Endometrial microvascular endothelial cells (primary cell): ENCODE data around the gene CTNNA1. TPM values are rescaled to one million over a fixed set of nuclear protein-coding genes. Genes with fewer than 3 reads are reported as not detected.

Experiments
- in situ Hi-C: cut with HindIII; loops from 2 replicates; pipeline ENCODE4 v1.10.0; 2017; ENCODE audit warnings: low sequenced_read_pairs, low pct_unique_long_range_greater_than_20kb; ENCODE audit errors: inconsistent ontology term
- total RNA-seq: library from RNA; depleted of rRNA; stranded (reverse); fragments of >200 nt; gene quantifications from one replicate; pipeline ENCODE4 v1.2.3, GENCODE V29; 2015; ENCODE audit errors: inconsistent ontology term

The CTNNA1 gene
- total RNA-seq, 1 donor from 2014 or later = 386 TPM

DNA sequence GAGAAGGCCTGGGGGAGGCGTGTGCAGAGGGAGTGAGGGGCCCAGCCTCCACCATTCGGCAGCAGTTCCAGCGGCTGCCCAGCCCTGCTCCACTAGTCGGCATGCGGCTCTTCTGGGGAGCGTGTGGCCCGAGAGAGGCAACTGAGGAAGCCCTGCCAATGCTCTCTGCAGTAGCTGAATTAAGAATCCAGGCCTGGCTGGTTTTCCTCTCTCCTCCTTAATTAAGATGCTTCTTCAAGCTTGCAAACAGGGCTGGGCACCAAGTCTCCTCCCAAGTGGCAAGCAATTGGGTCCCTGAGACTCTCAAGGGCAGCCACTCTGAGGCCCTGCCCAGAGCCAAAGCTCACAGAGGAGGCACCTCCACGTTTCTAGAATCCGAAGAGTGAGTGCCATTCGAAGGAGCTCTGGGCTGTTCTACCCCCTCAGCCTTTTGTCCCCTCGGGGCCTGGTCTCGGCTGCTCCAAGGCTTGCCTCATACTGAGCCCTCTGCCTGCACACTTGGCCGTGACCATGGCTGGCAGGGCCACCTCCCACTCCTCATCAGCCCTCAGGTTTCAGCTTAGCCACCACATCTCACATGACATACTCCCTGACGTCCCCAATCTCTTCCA, 197.3 kb downstream of the CTNNA1 start:
- in situ Hi-C loops = no loop called here

DNA sequence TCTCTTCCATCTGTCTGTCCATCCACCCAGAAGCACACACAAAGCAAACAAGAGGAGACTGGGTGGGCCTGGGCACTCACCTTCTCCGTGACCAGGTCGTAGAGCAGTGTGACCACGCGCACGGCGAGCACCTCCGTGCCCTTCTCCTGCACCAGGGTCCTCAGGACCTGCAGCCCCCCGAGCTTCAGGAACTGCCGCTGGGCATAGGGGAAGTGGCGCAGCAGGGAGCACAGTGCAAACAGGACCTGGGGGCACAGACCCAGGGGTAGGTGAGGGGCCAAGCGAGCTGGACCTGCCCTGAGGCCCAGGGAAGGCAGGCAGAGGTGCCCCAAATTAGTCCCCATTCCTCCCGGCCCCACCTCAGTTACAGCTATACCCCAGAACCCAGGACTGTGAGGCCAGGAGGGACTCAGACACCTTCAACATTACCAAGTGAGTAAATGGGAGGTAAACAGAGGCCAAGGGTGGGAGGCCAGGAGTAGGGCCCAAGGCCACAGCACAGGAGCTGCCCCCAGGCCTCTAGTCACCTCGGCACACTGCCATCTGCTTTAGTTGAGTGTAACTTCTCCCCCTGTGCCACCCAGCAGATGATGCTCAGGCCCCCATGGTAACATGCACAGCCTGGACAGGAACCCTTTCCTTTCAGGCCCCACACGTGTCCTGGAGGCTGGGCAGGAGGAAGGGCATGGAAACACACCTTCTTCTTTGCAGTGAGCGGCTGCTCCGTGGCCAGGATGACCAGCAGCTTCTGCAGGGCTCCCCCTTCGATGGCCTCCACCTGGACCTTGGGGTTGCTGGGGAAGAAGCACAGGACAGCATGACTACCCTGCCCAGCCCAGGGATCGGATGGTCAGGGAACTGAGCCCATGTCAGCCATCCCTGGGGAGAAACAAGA, 198.1 kb downstream of the CTNNA1 start:
- in situ Hi-C loops = no loop called here

DNA sequence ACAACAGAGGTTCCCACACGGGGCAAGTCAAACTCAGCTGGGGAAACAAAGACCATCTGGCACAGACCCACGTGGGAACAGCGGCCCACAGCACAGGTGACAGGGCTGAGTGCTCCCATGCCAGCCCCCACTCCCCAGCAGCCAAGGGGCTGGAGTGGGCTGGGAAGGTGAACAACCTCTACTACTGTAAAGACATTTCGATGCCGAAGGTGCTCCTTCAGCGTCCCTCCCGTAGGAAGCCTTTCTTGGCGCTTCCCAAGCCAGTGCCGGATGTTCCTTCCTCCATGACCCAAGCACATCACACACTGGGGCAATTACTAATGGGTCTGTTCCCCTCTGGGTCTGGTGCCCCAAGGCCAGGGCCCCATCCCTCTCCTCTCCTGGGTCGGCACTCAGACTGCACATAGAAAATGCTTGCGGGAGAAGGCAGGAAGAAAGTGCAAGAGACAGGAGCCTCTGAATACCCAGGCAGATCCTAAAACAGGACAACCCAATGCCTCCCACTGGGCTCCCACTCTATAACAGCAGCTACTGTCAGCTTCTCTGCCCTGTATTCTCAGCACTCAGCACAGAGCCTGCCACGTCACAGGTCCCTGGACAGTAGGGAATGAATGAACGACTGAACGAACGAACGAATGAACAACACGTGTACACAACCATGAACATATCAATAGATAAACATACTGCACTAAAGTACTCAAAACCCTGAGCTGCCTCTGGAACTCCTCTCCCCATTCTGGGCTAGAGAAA, 198.9 kb downstream of the CTNNA1 start:
- in situ Hi-C loops = no loop called here

DNA sequence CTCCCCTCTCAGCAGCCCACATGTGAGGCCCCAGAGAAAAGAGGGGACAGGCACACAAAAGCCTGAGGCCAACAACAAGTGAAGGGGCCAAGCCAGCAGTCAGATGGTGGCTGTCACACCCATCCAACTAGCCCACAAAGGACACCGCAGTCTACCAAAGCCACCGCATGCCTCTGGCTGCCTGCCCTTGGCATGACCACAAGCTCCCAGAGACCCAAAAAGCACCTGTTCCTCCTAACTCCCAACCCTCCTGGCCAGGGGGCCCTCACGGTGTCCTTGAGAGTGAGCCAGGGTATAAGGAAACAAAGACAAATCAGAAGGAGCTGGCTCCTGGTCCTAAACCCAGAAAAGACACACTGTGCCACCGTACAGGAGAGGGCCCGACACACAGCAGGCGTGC, 199.7 kb downstream of the CTNNA1 start:
- in situ Hi-C loops = no loop called here

DNA sequence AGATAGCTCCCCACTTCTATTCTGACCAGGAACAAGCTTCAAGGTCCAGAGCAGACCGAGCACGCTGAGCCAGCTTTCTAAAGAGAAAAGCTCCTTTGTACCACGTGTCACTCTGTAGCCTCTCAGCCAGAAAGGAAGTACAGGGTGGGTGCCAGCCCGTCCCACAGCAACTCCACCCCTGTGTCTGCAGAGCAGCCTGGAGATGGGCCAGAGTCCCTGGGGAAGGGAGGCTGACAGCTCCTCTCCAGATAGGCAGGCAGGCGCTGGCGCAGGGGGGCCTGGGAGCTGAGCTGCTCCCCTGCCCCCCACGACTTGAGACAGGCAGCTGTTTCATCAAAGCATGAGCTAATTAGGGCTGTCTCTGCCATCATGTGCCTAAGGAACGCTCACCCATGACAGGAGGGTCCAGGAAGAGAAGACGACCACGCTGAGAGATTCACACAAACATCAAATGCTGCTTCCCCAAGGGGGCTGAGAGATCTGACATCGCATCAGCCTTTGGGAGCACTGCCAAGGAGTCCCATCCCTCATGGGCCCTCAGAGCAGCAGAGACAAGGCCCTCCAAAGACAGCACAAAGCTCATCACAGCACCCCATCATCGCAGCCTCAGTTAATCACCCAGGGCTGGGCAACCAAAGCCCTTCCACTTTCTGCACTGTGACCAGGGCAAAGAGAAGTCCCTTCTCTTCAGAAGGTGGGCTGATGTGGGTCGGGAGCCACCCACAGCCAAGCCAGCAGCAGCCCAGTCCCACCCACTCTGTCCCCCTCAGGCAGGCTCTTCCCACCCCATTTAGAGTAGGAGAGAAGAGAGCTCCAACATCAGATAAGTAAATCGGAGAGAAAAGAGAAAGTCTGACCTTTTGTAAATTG, 200.4 kb downstream of the CTNNA1 start:
- in situ Hi-C loops = no loop called here

DNA sequence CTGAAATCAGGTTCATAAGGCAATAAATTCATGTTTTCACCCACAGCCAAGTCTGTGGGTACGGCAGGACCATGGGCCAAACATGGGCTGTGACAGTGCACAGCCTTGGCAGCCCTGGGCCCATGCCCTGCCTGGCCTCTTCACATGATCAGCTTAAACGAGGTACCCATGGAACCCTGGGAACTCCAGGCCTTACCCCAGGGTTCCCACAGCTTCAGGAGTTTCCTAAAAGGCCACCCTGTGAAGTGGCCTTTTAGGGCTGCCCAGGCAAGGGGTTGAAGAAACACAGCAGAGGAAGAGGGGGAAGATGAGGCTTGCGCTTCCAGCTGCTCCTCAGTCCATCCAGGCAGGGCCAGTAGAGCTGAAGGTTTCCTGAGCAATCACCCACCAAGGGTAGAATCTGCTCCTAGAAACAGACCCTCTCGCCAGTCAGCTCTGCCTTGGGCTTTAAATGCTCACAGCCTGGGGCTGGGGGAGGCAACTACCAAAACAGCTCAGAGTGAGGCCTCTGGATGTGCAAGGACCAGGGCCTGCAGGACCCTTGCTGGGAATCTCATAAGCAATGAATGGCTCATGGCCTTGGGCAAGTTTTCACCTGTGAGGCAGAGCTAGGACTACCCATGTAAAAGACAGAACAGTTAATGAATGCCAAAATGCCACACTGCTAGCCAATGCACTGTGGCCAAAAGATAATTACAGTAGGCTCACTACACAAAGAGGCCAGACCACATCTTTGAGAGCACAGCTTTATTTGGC, 201.2 kb downstream of the CTNNA1 start:
- in situ Hi-C loops = no loop called here

DNA sequence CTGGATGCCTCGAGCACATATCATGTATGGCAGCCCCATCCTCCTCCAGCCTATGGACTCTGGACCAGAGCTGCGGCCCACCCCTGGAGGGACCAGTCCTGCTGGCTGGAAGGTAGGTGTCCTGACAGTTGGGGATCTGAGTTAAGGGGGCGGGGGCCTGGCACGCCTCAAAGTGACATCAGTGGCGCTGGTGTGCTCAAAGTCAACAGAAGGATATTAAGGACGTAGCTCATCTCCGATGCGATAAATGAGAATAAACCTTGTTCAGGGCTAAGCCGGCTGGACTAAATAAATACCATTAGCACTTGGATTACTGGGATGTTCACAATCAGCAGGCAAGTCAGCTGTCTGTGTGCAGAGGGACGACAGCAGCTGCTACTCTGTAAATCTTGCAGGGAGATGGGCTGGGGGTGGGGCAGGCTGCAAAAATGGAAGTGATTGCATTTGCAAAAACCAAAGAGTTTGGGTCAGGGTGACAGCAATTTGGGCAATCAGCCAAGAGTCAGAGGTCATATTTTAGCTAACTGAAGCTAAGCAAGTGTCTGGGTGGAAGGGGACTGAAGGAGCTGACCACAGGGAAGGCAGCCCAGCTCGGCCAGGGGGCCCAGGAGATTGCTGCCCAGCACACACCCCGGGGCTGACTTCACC, 201.9 kb downstream of the CTNNA1 start:
- in situ Hi-C loops = no loop called here

DNA sequence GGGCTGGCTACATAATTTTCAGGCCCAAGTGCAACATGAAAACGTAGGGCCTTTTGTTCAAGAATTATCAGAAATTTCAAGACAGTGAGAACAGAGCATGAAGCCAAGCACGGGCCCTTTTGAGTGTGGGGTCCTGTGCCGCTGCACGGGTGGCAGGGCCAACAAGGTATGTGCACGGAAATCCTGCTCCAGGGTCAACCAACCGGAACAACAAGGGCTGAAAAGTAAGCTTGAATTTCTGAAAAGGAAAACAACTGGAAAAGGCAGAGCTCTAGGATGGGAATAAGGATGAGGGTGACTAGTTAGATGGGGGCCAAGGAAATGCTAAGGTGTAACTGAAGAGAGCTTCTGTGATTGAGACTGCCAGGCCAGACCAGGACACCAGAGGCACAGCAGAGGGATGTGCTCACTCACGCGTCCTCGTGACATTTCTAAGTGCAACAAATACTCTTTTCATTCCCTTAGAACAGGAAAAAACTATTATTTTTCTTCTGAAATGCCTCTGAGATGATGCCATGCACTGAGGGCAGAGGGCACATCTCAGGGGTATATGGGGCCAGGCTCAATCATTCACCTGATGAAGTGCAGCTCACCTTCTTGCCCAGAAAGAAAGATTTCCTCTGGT, 202.6 kb downstream of the CTNNA1 start:
- in situ Hi-C loops = no loop called here

DNA sequence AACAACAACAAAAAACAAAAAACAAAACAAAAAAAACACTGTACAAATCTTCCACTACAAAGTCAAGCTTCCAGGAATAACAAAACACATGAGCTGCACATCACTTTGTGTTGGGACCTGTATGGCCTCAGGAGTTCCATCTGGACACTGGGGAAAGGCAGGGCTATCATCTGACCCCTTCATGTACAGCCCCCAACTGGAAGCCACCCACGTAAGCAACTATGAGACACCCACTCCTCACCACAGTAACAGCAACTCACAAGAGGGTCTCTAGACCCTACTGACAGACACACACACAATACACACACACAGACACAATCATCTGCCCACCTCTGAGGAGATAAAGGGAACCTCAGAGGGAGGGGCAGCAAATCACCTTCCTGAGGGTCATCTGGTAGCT, 203.6 kb downstream of the CTNNA1 start:
- in situ Hi-C loops = no loop called here

DNA sequence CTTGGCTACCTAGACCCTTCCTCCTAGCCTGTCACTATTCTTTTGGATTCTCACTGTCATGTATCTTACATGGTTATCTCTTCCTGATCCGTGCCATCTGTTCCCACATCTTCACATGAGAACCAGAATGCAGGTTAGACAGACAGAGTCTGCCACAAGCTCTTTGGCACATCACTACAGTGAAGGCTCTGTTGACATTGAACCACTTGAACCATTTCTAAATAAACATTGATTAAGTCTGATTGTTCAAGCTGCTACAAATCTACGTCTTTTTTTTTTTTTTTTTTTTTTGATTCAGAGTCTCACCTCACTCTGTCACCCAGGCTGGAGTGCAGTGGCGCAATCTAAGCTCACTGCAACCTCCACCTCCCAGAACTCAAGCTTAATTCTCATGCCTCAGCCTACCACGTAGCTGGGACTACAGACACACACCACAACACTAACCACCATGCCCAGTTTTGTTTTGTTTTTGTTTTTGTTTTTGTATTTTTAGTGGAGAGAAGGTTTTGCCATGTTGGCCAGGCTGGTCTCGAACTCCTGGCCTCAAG, 207.0 kb downstream of the CTNNA1 start:
- in situ Hi-C loops = no loop called here

DNA sequence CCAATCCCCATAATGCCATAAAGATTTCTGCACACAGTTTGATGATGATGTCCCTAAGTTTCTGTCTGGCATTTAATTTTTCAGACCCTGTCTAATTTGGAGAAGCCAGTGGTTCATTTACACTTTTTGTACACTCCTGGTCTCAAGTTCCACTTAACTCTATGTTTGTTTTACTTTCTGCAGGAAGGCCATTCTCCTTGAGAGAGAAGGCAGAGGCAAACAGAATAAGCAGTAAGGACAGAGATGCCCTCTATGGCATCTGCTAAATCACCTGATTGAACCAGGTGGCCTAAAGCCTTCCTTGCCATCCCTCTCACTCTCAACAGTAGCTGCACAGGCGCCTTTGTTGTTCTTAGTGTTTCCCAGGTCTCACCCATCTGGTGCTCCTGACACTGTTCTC, 208.0 kb downstream of the CTNNA1 start:
- in situ Hi-C loops = no loop called here

DNA sequence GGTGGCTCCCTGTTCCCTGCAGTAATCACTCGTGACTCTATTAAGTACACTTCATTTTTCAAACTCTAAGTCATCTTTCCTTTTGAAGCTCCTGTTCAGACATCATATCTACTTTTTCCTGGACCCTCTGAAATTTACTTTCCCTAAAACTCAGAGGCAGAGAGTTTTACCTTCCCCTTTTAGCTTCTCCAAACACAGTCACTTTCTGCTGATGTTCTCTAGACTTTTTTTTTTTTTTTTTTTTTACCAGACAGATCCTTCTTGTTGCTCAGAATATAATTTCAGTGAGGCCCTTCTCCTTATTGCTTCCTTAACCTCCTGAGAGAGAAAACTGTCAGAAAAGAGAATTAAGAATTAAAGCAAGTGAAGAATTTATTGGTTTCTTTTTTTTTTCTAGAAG, 208.5 kb downstream of the CTNNA1 start:
- in situ Hi-C loops = no loop called here

DNA sequence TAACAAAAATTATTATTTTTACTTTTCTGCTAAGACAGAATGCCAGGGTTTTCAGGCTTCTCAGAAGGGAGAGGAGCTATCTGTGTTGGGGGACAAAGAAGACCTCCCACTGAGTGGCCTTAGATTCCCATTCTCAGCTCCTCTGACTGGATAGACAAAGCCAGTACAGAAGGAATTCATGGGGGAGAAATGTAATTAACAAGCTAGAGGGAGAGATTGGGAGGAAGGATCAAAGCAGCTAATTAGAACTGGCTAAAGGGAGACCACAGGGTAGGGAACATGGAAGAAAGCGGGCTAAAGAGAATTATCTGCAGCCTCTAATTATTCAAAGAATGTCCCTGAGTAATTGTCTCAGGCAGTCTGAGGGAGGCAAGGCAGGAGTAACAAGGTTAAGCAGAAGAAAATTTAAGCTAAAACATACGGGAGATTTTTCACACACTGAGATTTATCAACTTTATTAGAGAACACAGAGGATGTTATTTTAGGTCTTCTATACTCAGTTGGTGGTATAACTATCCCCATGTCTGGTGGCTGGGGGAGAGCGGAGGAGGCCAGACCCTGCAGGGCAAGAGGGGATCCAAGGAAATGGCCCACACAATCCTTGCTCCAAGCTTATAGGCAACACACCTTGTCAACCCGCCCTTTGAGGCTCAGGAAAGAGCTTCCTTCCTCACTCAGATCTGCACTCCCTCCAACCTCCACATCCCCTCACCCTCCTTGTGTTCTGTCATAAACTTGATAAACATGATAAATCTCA, 209.6 kb downstream of the CTNNA1 start:
- in situ Hi-C loops = no loop called here

DNA sequence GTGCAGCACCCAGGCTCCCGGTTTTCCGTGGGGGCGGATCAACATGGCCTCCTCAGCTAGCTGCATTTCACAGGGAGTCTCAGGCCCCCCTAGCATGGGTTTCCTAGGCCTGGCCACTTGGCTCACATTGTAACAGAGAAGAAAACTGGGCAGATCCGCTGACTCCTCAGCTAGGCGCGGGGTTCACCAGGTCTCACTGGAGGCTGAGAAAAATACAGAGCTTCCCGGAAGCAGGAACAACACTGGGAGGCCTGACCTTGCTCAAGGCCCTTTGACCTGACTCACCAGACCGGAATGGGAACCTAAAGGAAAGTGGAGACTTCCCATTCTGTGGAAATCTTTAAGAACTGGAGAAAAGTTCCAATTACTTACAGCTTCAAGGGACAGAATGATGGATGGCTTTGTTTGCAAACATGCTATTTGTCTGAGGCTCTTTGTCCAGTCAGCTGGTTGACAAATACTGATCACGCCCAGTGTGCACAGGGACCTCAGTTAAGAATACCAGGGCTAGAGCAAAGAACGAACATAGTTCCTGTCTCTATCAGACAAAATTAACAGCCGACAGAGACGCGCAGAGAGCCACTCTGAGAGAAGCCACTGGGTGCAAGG, 210.6 kb downstream of the CTNNA1 start:
- in situ Hi-C loops = no loop called here

DNA sequence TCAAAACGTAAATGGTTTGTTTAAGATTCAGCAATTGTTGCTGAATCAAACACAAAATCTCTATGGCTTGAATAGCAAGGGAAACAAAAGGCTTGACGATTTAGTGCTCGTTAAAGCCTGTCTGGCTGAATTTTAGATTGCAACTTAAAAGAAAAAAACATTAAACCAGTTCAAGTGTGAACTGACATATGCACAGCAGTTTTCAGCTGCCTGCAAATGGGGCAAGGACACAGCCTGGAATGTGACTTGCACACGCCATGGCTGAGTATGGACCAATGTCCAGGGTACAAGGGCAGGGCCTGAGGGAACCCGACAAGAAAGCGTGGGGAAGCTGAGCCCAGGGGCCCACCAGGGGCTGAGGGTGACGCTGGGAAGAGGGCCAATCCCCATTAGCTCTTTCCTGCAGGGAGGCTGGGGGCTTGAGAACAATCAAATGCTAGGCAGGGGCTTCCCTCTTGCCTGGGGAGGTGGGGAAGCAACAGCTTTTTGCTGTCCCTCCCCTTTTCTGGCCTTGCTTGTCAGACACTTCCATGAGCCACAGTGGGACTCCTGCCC, 211.5 kb downstream of the CTNNA1 start:
- in situ Hi-C loops = no loop called here

DNA sequence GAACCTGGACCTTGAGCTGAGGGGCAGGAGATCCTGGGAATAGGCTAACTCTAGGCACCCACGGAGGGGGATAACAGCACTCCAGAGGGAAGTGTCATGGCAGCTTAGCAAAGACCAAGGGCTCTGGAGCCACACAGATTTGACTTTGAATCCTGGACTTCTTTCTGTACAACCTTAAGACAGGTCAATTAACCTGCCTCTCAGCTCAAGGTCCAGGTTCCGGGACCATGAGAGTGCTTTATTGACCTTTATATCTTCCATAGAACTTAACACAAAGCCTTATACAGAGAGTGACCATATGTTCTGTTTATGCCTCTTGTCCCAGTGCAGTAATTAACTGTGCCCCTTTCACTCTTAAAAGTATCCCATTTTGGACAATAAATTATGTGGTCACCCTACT, 212.4 kb downstream of the CTNNA1 start:
- in situ Hi-C loops = no loop called here
